HFF-Myc (cell line): ENCODE measurements around the gene LCN1.

ENCODE experiments used
- DNase-seq: peaks from one replicate; pipeline ENCODE4 v3.0.0-alpha.2; 2011; ENCODE audit warnings: low read depth; ENCODE audit errors: extremely low read depth
- H3K4me3 ChIP-seq: replicated peaks from 2 replicates; pipeline ENCODE4 v1.5.1; 2011; ENCODE audit warnings: low read depth, mild to moderate bottlenecking, control low read depth, low read length
- TF ChIP-seq, protein P1 (sequence below): IDR thresholded peaks from 2 replicates; pipeline ENCODE4 v1.5.1; 2012; ENCODE audit warnings: mild to moderate bottlenecking, low read depth, low read length, control low read depth; ENCODE audit errors: missing control alignments

Gene LCN1

DNA sequence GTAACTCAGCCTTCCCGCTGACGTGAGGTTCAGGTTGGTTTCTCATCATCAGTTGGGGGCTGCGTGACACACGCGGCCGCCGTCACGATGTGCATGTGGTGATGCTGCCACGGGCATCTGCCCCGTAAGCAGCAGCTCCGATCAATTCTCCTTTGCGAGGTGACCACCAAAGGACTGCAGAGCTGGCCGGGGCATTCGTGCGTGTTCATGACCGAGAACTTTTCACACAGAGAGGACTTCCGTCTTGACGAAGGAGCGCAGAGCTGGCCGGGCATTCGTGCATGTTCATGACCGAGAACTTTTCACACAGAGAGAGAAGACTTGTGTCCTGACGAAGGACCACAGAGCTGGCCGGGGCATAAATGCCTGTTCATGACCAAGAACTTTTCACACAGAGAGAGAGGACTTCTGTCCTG lies 3.8 kb upstream of the LCN1 start:
- H3K4me3 ChIP-seq: no peak overlapping the region

DNA sequence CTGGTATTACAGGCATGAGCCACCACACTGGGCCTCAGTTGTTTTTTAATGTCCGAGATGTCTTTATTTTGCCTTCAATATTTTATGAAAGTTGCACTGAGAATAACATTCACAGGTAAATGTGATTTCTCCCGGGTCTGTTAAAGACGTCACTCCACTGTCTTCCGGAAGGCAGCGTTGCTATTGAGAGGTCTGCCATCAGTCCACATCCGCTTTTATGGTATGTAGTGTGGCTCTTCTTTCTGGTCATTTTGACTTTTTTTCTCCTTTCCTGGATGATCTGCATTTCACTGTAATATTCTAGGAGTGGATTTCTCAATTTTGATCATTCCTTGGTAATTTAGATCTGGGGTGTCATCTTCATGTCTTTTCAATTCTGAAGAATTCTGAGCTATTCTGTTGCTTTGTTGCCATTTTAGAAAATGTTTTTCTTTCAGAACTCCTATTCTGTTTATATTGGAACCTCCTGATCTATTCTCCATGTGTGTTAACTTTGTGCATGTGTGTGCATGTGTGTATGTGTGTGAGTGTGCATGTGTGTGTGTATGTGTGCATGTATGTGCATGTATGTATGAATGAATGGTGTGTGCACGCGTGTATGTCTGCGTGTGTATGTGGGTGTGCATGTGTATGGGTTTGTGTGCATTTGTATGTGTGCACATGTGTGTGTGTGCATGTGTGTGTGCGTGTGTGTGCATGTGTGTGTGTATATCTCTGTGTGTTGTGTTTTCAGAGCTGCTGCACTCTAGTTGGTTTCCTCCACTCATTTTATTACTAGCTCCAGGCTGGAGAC lies 1.9 kb upstream of the LCN1 start:
- DNase-seq: no peak
- TF ChIP-seq, protein P1, sequence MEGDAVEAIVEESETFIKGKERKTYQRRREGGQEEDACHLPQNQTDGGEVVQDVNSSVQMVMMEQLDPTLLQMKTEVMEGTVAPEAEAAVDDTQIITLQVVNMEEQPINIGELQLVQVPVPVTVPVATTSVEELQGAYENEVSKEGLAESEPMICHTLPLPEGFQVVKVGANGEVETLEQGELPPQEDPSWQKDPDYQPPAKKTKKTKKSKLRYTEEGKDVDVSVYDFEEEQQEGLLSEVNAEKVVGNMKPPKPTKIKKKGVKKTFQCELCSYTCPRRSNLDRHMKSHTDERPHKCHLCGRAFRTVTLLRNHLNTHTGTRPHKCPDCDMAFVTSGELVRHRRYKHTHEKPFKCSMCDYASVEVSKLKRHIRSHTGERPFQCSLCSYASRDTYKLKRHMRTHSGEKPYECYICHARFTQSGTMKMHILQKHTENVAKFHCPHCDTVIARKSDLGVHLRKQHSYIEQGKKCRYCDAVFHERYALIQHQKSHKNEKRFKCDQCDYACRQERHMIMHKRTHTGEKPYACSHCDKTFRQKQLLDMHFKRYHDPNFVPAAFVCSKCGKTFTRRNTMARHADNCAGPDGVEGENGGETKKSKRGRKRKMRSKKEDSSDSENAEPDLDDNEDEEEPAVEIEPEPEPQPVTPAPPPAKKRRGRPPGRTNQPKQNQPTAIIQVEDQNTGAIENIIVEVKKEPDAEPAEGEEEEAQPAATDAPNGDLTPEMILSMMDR: no peak
- no peak overlapping the region for H3K4me3 ChIP-seq

More for the DNA sequence above, 3.8 kb upstream of the LCN1 start:
- TF ChIP-seq, protein P1: no peak
- DNase-seq: no peak

DNA sequence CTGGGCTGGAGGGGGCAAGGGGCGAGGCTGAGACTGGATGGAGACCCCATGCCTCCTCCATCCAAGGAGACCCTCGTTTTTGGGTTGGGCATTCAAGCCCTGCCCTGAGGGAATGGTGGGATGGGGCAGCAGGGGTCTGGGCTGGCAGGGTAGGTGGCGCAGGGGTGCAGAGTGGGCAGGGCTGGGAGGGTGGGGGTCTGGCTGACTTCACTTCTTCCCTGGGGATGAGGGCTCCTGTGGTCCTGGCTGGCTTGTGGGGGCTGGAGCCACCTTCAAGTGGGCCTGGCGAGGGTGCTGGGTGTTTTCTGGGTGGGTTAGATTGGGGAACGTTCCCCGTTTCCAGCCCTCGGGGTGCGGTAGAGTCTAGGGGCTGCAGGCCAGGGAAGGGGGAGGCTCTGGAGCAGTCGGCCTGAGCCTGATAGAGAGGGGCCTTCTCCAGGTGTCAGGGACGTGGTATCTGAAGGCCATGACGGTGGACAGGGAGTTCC lies 412 bp downstream of the LCN1 start:
- no peak overlapping the region for H3K4me3 ChIP-seq
- no peak for DNase-seq
- TF ChIP-seq, protein P1: no peak

DNA sequence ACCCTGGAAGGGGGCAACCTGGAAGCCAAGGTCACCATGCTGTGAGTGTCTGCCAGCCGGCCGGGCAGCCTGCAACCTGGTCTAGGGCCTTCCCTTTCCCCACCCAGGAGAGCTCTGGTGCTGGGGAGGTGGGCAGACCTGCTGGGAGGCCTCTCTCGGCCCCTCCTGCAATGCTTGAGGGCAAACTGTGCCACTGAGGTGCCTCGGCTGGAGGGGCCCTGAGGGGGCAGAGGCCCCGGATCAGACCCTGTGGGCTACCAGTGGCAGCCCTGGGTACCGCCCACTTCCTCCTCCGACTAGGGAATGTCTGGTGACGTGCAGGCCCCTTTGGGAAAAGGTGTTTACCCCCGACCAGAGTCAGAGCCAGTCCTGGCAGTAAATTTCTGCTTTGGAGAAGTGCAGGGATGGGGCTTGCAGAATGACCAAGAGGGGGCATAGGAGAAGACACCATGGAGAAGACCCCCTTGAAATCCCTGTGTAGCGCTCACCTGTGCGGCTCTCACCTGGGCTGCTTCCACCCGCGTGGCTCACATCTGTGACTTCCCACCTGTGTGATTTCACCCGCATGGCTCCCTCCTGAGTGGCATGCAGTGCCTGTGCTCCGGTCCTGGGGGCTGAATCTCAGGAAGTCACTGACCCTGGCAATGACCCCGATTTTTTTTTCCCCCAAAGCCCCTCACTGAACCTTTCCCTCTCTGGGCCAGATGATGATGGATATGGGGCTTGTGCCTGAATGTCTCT lies 1.1 kb downstream of the LCN1 start:
- TF ChIP-seq, protein P1: no peak
- no peak overlapping the region for H3K4me3 ChIP-seq
- DNase-seq: no peak

DNA sequence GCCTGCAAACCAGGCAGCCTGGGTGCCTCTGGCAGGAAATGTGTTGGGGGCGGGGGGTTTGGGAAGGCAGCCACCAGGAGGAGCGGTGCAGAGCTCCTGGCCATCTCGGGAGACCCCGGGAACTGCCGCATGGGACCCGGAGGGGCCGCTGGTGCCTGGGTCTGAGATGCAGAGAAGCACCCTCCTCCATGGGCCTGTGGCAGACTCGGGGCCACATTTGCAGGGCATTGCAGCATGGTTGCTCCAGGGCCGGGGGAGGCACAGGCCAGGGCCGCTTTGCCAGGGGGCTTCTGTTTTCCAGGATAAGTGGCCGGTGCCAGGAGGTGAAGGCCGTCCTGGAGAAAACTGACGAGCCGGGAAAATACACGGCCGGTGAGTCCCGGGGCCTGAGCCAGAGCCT lies 1.7 kb downstream of the LCN1 start:
- DNase-seq: no peak
- TF ChIP-seq, protein P1: no peak
- no peak overlapping the region for H3K4me3 ChIP-seq

DNA sequence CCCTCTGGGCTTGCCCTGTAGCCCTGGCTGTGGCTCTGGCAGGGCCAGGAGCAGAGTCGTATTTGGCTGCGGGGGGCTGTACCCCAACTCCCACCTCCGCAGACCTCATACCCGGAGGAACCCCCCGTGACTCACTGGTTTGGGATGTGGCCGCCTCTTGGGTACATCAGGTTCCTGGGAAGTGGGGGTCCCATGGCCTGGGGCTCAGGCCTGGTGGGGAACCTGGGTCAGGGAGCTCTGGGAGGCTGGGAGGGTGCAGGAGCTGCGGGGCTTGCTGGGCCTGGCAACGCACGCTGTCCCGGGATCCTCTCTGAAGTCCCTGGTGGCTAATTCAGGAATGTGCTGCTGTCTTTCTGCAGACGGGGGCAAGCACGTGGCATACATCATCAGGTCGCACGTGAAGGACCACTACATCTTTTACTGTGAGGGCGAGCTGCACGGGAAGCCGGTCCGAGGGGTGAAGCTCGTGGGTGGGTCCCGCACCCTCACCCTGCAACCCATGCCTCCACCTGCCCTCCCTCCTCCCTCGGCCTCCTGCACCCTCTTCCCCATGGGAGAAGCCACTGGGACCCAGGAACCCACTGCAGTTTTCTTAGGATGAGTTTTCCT lies 2.4 kb downstream of the LCN1 start:
- TF ChIP-seq, protein P1: no peak
- DNase-seq: no peak
- H3K4me3 ChIP-seq: no peak overlapping the region
